SK-N-SH (cell line): ENCODE data around the gene KCNQ5. TPM values are rescaled to one million over a fixed set of nuclear protein-coding genes. Genes with fewer than 3 reads are reported as not detected.

ENCODE experiments used
- CTCF ChIA-PET: fragments of 300-600, 350-600 bp; formaldehyde crosslinking; extraction: SDS; loops from one replicate; lab custom pipeline; 2021; lab: Yijun Ruan, JAX
- POLR2A ChIA-PET: fragments of 350-600 bp; sonication (Branson Sonifier 250); formaldehyde crosslinking; extraction: SDS; loops from one replicate; lab custom pipeline; 2020; ENCODE audit warnings: antibody characterized with exemption, inconsistent platforms; lab: Yijun Ruan, JAX
- DNase-seq: peaks from one replicate; pipeline ENCODE4 v3.0.0; 2012
- H2AFZ ChIP-seq: fragments of 200-600 bp; sonication (generic); 2 replicates; pipeline ENCODE4 v1.8.1; 2016; ENCODE audit warnings: antibody characterized with exemption, mild to moderate bottlenecking, low read depth
- H3F3A ChIP-seq: fragments of 200-600 bp; sonication (generic); replicated peaks from 2 replicates; pipeline ENCODE3; 2016; ENCODE audit warnings: antibody characterized with exemption, mild to moderate bottlenecking; ENCODE audit not compliant: insufficient read depth
- H3K27ac ChIP-seq, 2 experiments: fragments of 200-500 bp in 1 of 2; fragments of 200-600 bp in 1 of 2; sonication (Bioruptor generic) in 1 of 2; sonication (generic), shearing (Covaris generic) in 1 of 2; 2 replicates each; pipeline versions ENCODE4 v1.5.1 to v1.6.1; 2014 to 2016; ENCODE audit warnings: low read depth in 2 of 2, inconsistent platforms in 1 of 2, low read length in 1 of 2, mild to moderate bottlenecking in 1 of 2, mixed read lengths in 1 of 2
- H3K27me3 ChIP-seq: fragments of 200-600 bp; sonication (generic), shearing (Covaris generic); 2 replicates; pipeline ENCODE4 v1.6.1; 2016; ENCODE audit warnings: mixed run types; ENCODE audit not compliant: insufficient read depth
- H3K36me3 ChIP-seq, 2 experiments: fragments of 200-500 bp in 1 of 2; fragments of 200-600 bp in 1 of 2; sonication (Bioruptor generic) in 1 of 2; sonication (generic) in 1 of 2; replicated peaks in 1 of 2; 2 replicates each; pipeline versions ENCODE3 to v1.5.1; 2014 to 2016; ENCODE audit warnings: low read length in 1 of 2, mild to moderate bottlenecking in 1 of 2; ENCODE audit not compliant: insufficient read depth in 2 of 2, control insufficient read depth in 1 of 2
- H3K4me1 ChIP-seq, 2 experiments: fragments of 200-500 bp in 1 of 2; fragments of 200-600 bp in 1 of 2; sonication (Bioruptor generic) in 1 of 2; sonication (generic), shearing (Covaris generic) in 1 of 2; 2 replicates each; pipeline versions ENCODE4 v1.5.1 to v1.6.1; 2014 to 2016; ENCODE audit warnings: low read depth in 1 of 2, low read length in 1 of 2, mixed run types in 1 of 2; ENCODE audit not compliant: insufficient read depth in 2 of 2, control insufficient read depth in 1 of 2
- H3K4me2 ChIP-seq: fragments of 200-600 bp; sonication (generic), shearing (Covaris generic); 2 replicates; pipeline ENCODE4 v1.6.1; 2017; ENCODE audit warnings: mixed run types
- H3K4me3 ChIP-seq, 2 experiments: fragments of 200-500 bp in 1 of 2; fragments of 200-600 bp in 1 of 2; sonication (Bioruptor generic) in 1 of 2; sonication (generic), shearing (Covaris generic) in 1 of 2; 2 replicates each; pipeline versions ENCODE4 v1.5.1 to v1.8.1; 2014 to 2016; ENCODE audit warnings: low read depth in 2 of 2, inconsistent platforms in 1 of 2, low read length in 1 of 2, mild to moderate bottlenecking in 1 of 2, mixed read lengths in 1 of 2, moderate library complexity in 1 of 2
- H3K79me2 ChIP-seq: fragments of 200-600 bp; sonication (generic); 2 replicates; pipeline ENCODE4 v1.8.1; 2017; ENCODE audit warnings: mild to moderate bottlenecking; ENCODE audit not compliant: insufficient read depth
- H3K9ac ChIP-seq: fragments of 200-600 bp; sonication (generic); 2 replicates; pipeline ENCODE4 v1.6.1; 2017; ENCODE audit warnings: mixed run types
- H3K9me2 ChIP-seq: fragments of 200-600 bp; sonication (generic); 2 replicates; pipeline ENCODE4 v1.6.1; 2017; ENCODE audit warnings: mixed run types
- H3K9me3 ChIP-seq: fragments of 200-600 bp; sonication (generic); 2 replicates; pipeline ENCODE4 v1.6.1; 2017; ENCODE audit warnings: mixed run types, mild to moderate bottlenecking, moderate library complexity
- H4K20me1 ChIP-seq: fragments of 200-600 bp; sonication (generic); 2 replicates; pipeline ENCODE4 v1.6.1; 2017; ENCODE audit warnings: mild to moderate bottlenecking, mixed run types; ENCODE audit not compliant: insufficient read depth
- CHD2 ChIP-seq: fragments of 150-350 bp; IDR thresholded peaks from 2 replicates; pipeline ENCODE4 v1.6.1; 2018; ENCODE audit warnings: low read length; ENCODE audit not compliant: partially characterized antibody
- CTCF ChIP-seq: fragments of 200-600 bp; sonication (generic); IDR thresholded peaks from 2 replicates; pipeline ENCODE4 v1.6.1; 2017; ENCODE audit warnings: antibody characterized with exemption, mild to moderate bottlenecking, moderate library complexity
- EZH2phosphoT487 ChIP-seq: fragments of 200-600 bp; sonication (generic); IDR thresholded peaks from 2 replicates; pipeline ENCODE4 v1.6.1; 2017; ENCODE audit warnings: low read depth, mixed run types, mild to moderate bottlenecking, antibody characterized with exemption, moderate library complexity, borderline replicate concordance
- GABPA ChIP-seq: IDR thresholded peaks from 2 replicates; pipeline ENCODE4 v1.4.0; 2012; ENCODE audit warnings: low read depth, mild to moderate bottlenecking
- JUND ChIP-seq: IDR thresholded peaks from 2 replicates; pipeline ENCODE4 v1.4.0; 2012
- MXI1 ChIP-seq: IDR thresholded peaks from 2 replicates; pipeline ENCODE4 v1.6.1; 2012; ENCODE audit warnings: mild to moderate bottlenecking, low read depth, low read length, improper control_type of control experiment
- NFIC ChIP-seq: IDR thresholded peaks from 2 replicates; pipeline ENCODE4 v1.4.0; 2012; ENCODE audit warnings: borderline replicate concordance
- NRF1 ChIP-seq: IDR thresholded peaks from 2 replicates; pipeline ENCODE4 v1.6.1; 2012; ENCODE audit warnings: low read depth, mild to moderate bottlenecking, low read length
- PBX3 ChIP-seq: IDR thresholded peaks from 2 replicates; pipeline ENCODE4; 2012
- POLR2AphosphoS5 ChIP-seq: IDR thresholded peaks from 2 replicates; pipeline ENCODE4 v1.6.1; 2012; ENCODE audit warnings: low read depth, low read length
- RAD21 ChIP-seq: IDR thresholded peaks from 2 replicates; pipeline ENCODE4 v1.6.1; 2012; ENCODE audit warnings: mild to moderate bottlenecking, low read length
- RXRA ChIP-seq: IDR thresholded peaks from 2 replicates; pipeline ENCODE4 v1.4.0; 2012; ENCODE audit warnings: low read depth, mild to moderate bottlenecking, borderline replicate concordance
- SIN3A ChIP-seq: IDR thresholded peaks from 2 replicates; pipeline ENCODE4 v1.6.1; 2012; ENCODE audit warnings: low read depth, mild to moderate bottlenecking, low read length, moderate library complexity, borderline replicate concordance
- SMC3 ChIP-seq: IDR thresholded peaks from 2 replicates; pipeline ENCODE4 v1.6.1; 2012; ENCODE audit warnings: low read depth, low read length, improper control_type of control experiment
- TAF1 ChIP-seq: IDR thresholded peaks from 2 replicates; pipeline ENCODE4 v1.6.1; 2012; ENCODE audit warnings: low read depth, mild to moderate bottlenecking, low read length, moderate library complexity, borderline replicate concordance
- TCF12 ChIP-seq: IDR thresholded peaks from 2 replicates; pipeline ENCODE4 v1.4.0; 2012
- YY1 ChIP-seq: IDR thresholded peaks from 2 replicates; pipeline ENCODE4 v1.4.0; 2012; ENCODE audit warnings: low read depth, mild to moderate bottlenecking
- ZBTB33 ChIP-seq: IDR thresholded peaks from 2 replicates; pipeline ENCODE4 v1.4.0; 2012; ENCODE audit warnings: low read depth, borderline replicate concordance
- WGBS: methylation state at CpG from one replicate; pipeline ENCODE4 v1.1.6; 2017; ENCODE audit warnings: low lambda C conversion rate; 5-methylcytosine and 5-hydroxymethylcytosine counted together
- polyA plus RNA-seq, 3 experiments: library from polyadenylated mRNA; depleted of rRNA; stranded (reverse); fragments of >200 nt; gene quantifications; 2 replicates each; pipeline ENCODE4 v1.2.3, GENCODE V29; 2012
- TF ChIP-seq, protein P1 (sequence below): fragments of 150-350 bp; IDR thresholded peaks from 2 replicates; pipeline ENCODE4 v1.6.1; 2017; ENCODE audit warnings: antibody characterized with exemption, low read length, low read depth, borderline replicate concordance
- TF ChIP-seq, protein P2 (sequence below): IDR thresholded peaks from 2 replicates; pipeline ENCODE4 v1.4.0; 2012; ENCODE audit warnings: low read depth, borderline replicate concordance

KCNQ5 gene
- polyA plus RNA-seq, 1 of the 3 experiments (the other 2 are of a cell fraction), result 3.2 TPM

DNA sequence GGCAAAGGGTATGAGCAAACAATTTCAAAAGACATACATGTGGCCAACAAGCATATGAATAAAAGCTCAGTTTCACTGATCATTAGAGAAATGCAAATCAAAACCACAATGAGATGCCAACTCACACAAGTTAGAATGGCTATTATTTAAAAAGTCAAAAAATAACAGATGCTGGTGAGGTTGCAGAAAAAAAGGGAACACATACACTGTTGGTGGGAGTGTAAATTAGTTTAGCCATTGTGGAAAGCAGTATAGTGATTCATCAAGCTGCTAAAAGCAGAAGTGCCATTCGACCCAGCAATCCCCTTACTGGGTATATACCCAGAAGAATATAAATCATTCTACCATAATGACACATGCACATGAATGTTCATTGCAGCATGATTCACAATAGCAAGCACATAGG is 610.1 kb downstream of the KCNQ5 start:
- DNase-seq, result no peak
- no peaks in the 10 kb centered on the region for H3K9me3 ChIP-seq
- peaks cover 0 to 16% of the 10 kb centered on the region in 2 experiments; a peak in 1 of 4 replicates for H3K4me1 ChIP-seq
- H3K27ac ChIP-seq, result no peak overlapping the region
- H3K4me3 ChIP-seq, result no peak overlapping the region
- no peaks in the 10 kb centered on the region for H3K36me3 ChIP-seq
- no peak overlapping the region for H2AFZ ChIP-seq
- no peaks in the 10 kb centered on the region for H3K79me2 ChIP-seq
- H3F3A ChIP-seq, result peaks cover 10% of the 10 kb centered on the region
- H3K9ac ChIP-seq, result no peak overlapping the region
- WGBS, result 56% methylated on average over 1 of the region's 1 CpG
- ChIA-PET POLR2A (no interaction called here), CTCF (no interaction called here)
- no peaks in the 10 kb centered on the region for H4K20me1 ChIP-seq
- TF ChIP-seq CTCF, result no peak
- no peak for TF ChIP-seq CHD2
- no peak for TF ChIP-seq MXI1
- TF ChIP-seq PBX3, result no peak
- TF ChIP-seq, protein P1, sequence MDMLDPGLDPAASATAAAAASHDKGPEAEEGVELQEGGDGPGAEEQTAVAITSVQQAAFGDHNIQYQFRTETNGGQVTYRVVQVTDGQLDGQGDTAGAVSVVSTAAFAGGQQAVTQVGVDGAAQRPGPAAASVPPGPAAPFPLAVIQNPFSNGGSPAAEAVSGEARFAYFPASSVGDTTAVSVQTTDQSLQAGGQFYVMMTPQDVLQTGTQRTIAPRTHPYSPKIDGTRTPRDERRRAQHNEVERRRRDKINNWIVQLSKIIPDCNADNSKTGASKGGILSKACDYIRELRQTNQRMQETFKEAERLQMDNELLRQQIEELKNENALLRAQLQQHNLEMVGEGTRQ, result no peak
- no peak for TF ChIP-seq ZBTB33
- TF ChIP-seq SMC3, result no peak
- TF ChIP-seq GABPA, result no peak
- no peak for TF ChIP-seq NRF1
- no peak for TF ChIP-seq NFIC
- no peak for TF ChIP-seq RAD21
- TF ChIP-seq JUND, result no peak
- TF ChIP-seq TCF12, result no peak
- no peak for TF ChIP-seq TAF1
- no peak for TF ChIP-seq YY1
- TF ChIP-seq RXRA, result no peak
- TF ChIP-seq, protein P2, sequence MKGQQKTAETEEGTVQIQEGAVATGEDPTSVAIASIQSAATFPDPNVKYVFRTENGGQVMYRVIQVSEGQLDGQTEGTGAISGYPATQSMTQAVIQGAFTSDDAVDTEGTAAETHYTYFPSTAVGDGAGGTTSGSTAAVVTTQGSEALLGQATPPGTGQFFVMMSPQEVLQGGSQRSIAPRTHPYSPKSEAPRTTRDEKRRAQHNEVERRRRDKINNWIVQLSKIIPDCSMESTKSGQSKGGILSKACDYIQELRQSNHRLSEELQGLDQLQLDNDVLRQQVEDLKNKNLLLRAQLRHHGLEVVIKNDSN, result no peak
- TF ChIP-seq EZH2phosphoT487, result no peak
- no peak for TF ChIP-seq SIN3A
- no peak for TF ChIP-seq POLR2AphosphoS5
- no peak overlapping the region for H3K4me2 ChIP-seq
- no peaks in the 10 kb centered on the region for H3K9me2 ChIP-seq
- H3K27me3 ChIP-seq, result no peaks in the 10 kb centered on the region
